K562 (cell line): ENCODE results near the gene EEF1B2. TPM values are rescaled to one million over a fixed set of nuclear protein-coding genes. Genes with fewer than 3 reads are reported as not detected.
A peak's percentile ranks its signal among the peaks of the same experiment; 100 is the strongest.

Source experiments
- CBFA2T3 ChIP-seq: fragments of 450-650 bp; IDR thresholded peaks from 2 replicates; pipeline ENCODE4 v1.6.1; 2017
- ESRRA ChIP-seq: fragments of 450-650 bp; IDR thresholded peaks from 2 replicates; pipeline ENCODE4 v1.6.1; 2014; ENCODE audit warnings: low read depth, mild to moderate bottlenecking, moderate library complexity, borderline replicate concordance
- GABPB1 ChIP-seq: sonication (generic); formaldehyde crosslinking; IDR thresholded peaks from 2 replicates; pipeline ENCODE4 v1.8.0; 2022; ENCODE audit warnings: mild to moderate bottlenecking, missing genetic modification reagents
- HDAC2 ChIP-seq: fragments of 450-650 bp; IDR thresholded peaks from 2 replicates; pipeline ENCODE4 v1.6.1; 2016; ENCODE audit warnings: mild to moderate bottlenecking
- MAX ChIP-seq: sonication (generic); formaldehyde crosslinking; IDR thresholded peaks from 2 replicates; pipeline ENCODE4 v1.9.0; 2022; ENCODE audit warnings: mild to moderate bottlenecking, missing genetic modification reagents
- MTA3 ChIP-seq: fragments of 450-650 bp; formaldehyde crosslinking; IDR thresholded peaks from 2 replicates; pipeline ENCODE4 v1.6.1; 2017; ENCODE audit warnings: mild to moderate bottlenecking, borderline replicate concordance
- NR2C1 ChIP-seq, 2 experiments: fragments of 450-650 bp; IDR thresholded peaks; 2 replicates each; pipeline ENCODE4 v1.6.1; 2017; ENCODE audit warnings: mild to moderate bottlenecking in 2 of 2, antibody characterized with exemption in 1 of 2, inconsistent platforms in 1 of 2, missing compliant biosample characterization in 1 of 2, missing genetic modification characterization in 1 of 2
- PHF8 ChIP-seq: fragments of 200-600 bp; sonication (generic); IDR thresholded peaks from 2 replicates; pipeline ENCODE4 v1.6.1; 2012; ENCODE audit warnings: mixed run types, mild to moderate bottlenecking, inconsistent platforms, low read length, moderate library complexity, borderline replicate concordance
- SOX6 ChIP-seq: fragments of 450-650 bp; IDR thresholded peaks from 2 replicates; pipeline ENCODE4 v1.6.1; 2014; ENCODE audit warnings: mild to moderate bottlenecking
- TCFL5 ChIP-seq: fragments of 250-450 bp; sonication (Bioruptor Pico); conservative IDR thresholded peaks from 2 replicates; pipeline ENCODE4 v1.6.1; 2021; ENCODE audit warnings: mild to moderate bottlenecking, moderate library complexity, matching md5 sums
- ZBTB40 ChIP-seq, 2 experiments: fragments of 450-650 bp in 1 of 2; sonication (generic) in 1 of 2; formaldehyde crosslinking in 1 of 2; IDR thresholded peaks; 2 replicates each; pipeline versions ENCODE4 v1.7.1 to v1.9.0; 2016 to 2022; ENCODE audit warnings: inconsistent platforms in 1 of 2, mild to moderate bottlenecking in 1 of 2, missing genetic modification reagents in 1 of 2
- polyA plus RNA-seq, 8 experiments: library from polyadenylated mRNA; depleted of rRNA in 4 of 8; stranded (reverse) in 5 of 8; unstranded in 3 of 8; fragments of >200 nt; fragmentation: Nextera tagmentation in 2 of 8; fragmentation: Illumina TruSeq in 1 of 8; extraction: Ambion mirVana in 2 of 8; extraction: Trizol in 1 of 8; gene quantifications; 2 replicates each; pipeline versions ENCODE4 v1.2.1 to v1.2.3, GENCODE V29; 2011 to 2014; ENCODE audit warnings: inconsistent platforms in 1 of 8, missing spikeins in 1 of 8
- total RNA-seq, 7 experiments: library from RNA; depleted of rRNA in 6 of 7; stranded (reverse); fragments of >200 nt in 6 of 7; fragmentation: Illumina TruSeq in 2 of 7; extraction: Trizol in 2 of 7; gene quantifications; 2 replicates each; pipeline versions ENCODE4 v1.2.1 to v1.2.3, GENCODE V29; 2011 to 2021; ENCODE audit warnings: low replicate concordance in 1 of 7
- TF ChIP-seq, protein P1 (sequence below): fragments of 450-650 bp; formaldehyde crosslinking; IDR thresholded peaks from 2 replicates; pipeline ENCODE4 v1.4.0; 2020; ENCODE audit warnings: mild to moderate bottlenecking, moderate library complexity
- TF ChIP-seq, protein P2 (sequence below), 2 experiments: fragments of 450-650 bp; conservative IDR thresholded peaks; 2 replicates each; pipeline ENCODE4 v1.6.1; 2017; ENCODE audit warnings: mild to moderate bottlenecking in 2 of 2, moderate library complexity in 2 of 2

Gene EEF1B2
- total and polyA plus RNA-seq, 9 of the 15 experiments (the other 6 are each of a cell fraction or from before 2014, with no cell fraction given): 522 to 1,148 (median 893) TPM

- TF ChIP-seq ESRRA (peak; percentile 80), GABPB1 (CRISPR knock-in tag) (peak; percentile 88), ZBTB40 (IDR thresholded peaks at IDR 0.05) (peak; percentile 93), ZBTB40 (CRISPR knock-in tag; IDR thresholded peaks at IDR 0.05) (no peak), NR2C1 (IDR thresholded peaks at IDR 0.05) (peak; percentile 97), NR2C1 (tag; IDR thresholded peaks at IDR 0.05) (peak; percentile 98), MTA3 (peak; percentile 97), TCFL5 (CRISPR knock-in tag) (no peak), MAX (CRISPR knock-in tag) (peak; percentile 85), HDAC2 (0 out of 2 replicates have a peak, but pooled peaks have one; percentile 22), CBFA2T3 (no peak), PHF8 (peak; percentile 63; the same call in 1 of the 2 replicates), SOX6 (peak; percentile 35; the same call in 1 of the 2 replicates)
- TF ChIP-seq, protein P1, sequence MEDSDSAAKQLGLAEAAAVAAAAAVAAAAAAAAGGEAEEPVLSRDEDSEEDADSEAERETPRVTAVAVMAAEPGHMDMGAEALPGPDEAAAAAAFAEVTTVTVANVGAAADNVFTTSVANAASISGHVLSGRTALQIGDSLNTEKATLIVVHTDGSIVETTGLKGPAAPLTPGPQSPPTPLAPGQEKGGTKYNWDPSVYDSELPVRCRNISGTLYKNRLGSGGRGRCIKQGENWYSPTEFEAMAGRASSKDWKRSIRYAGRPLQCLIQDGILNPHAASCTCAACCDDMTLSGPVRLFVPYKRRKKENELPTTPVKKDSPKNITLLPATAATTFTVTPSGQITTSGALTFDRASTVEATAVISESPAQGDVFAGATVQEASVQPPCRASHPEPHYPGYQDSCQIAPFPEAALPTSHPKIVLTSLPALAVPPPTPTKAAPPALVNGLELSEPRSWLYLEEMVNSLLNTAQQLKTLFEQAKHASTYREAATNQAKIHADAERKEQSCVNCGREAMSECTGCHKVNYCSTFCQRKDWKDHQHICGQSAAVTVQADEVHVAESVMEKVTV: peak; percentile 98
- TF ChIP-seq, protein P2, sequence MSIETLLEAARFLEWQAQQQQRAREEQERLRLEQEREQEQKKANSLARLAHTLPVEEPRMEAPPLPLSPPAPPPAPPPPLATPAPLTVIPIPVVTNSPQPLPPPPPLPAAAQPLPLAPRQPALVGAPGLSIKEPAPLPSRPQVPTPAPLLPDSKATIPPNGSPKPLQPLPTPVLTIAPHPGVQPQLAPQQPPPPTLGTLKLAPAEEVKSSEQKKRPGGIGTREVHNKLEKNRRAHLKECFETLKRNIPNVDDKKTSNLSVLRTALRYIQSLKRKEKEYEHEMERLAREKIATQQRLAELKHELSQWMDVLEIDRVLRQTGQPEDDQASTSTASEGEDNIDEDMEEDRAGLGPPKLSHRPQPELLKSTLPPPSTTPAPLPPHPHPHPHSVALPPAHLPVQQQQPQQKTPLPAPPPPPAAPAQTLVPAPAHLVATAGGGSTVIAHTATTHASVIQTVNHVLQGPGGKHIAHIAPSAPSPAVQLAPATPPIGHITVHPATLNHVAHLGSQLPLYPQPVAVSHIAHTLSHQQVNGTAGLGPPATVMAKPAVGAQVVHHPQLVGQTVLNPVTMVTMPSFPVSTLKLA (conservative IDR thresholded peaks at IDR 0.05): peak; percentile 95 to 97
These were observed at the start of gene EEF1B2, which contains the start of gene NDUFS1 (continued) for GRCh38 chr2:206159346-206160124.
